K562 (cell line): Measurements from ENCODE around the gene MVB12B.

Source experiments
- BCL6 ChIP-seq: fragments of 250-450 bp; sonication (Bioruptor Pico); IDR thresholded peaks from 2 replicates; pipeline ENCODE4 v1.4.0; 2020
- BRCA1 ChIP-seq, 2 experiments: fragments of 450-650 bp in 1 of 2; sonication (generic) in 1 of 2; formaldehyde crosslinking in 1 of 2; IDR thresholded peaks; 2 replicates each; pipeline versions ENCODE4 v1.5.0 to v1.6.1; 2017 to 2020; ENCODE audit warnings: mild to moderate bottlenecking in 1 of 2, missing genetic modification reagents in 1 of 2
- CAMTA2 ChIP-seq: fragments of 250-450 bp; sonication (Bioruptor Pico); conservative IDR thresholded peaks from 2 replicates; pipeline ENCODE4 v1.5.1; 2022
- E2F5 ChIP-seq: sonication (generic); formaldehyde crosslinking; IDR thresholded peaks from 2 replicates; pipeline ENCODE4 v1.8.0; 2022; ENCODE audit warnings: mild to moderate bottlenecking, missing genetic modification reagents
- FOXJ3 ChIP-seq: sonication (generic); formaldehyde crosslinking; IDR thresholded peaks from 2 replicates; pipeline ENCODE4 v1.4.0; 2020; ENCODE audit warnings: mild to moderate bottlenecking, missing genetic modification reagents
- NFE2L1 ChIP-seq: fragments of 450-650 bp; IDR thresholded peaks from 2 replicates; pipeline ENCODE4 v1.6.1; 2016; ENCODE audit warnings: missing genetic modification characterization, low read depth, mild to moderate bottlenecking, missing compliant biosample characterization, moderate library complexity, borderline replicate concordance
- RAD21 ChIP-seq, 2 experiments: fragments of 250-450 bp in 1 of 2; fragments of 450-650 bp in 1 of 2; sonication (Bioruptor Pico) in 1 of 2; formaldehyde crosslinking in 1 of 2; IDR thresholded peaks in 1 of 2; conservative IDR thresholded peaks in 1 of 2; 2 replicates each; pipeline versions ENCODE4 v1.4.0 to v1.8.0; 2020 to 2022; ENCODE audit warnings: mild to moderate bottlenecking in 2 of 2, moderate library complexity in 1 of 2
- STAT5A ChIP-seq: IDR thresholded peaks from 2 replicates; pipeline ENCODE4 v1.6.1; 2012; ENCODE audit warnings: low read length, inconsistent platforms, borderline replicate concordance
- TAF1 ChIP-seq: IDR thresholded peaks from 2 replicates; pipeline ENCODE4 v1.6.1; 2011; ENCODE audit warnings: mild to moderate bottlenecking, low read length, moderate library complexity; ENCODE audit not compliant: insufficient read depth, control insufficient read depth, severe bottlenecking; ENCODE audit errors: extremely low read depth
- USF2 ChIP-seq: sonication (generic); formaldehyde crosslinking; IDR thresholded peaks from 2 replicates; pipeline ENCODE4 v1.5.0; 2020; ENCODE audit warnings: missing genetic modification reagents
- VEZF1 ChIP-seq: fragments of 200-800 bp; sonication (Bioruptor generic); IDR thresholded peaks from 2 replicates; pipeline ENCODE4 v1.6.1; 2017; ENCODE audit warnings: missing genetic modification characterization, missing compliant biosample characterization
- YY1 ChIP-seq, 3 experiments: IDR thresholded peaks; 2 replicates each; pipeline ENCODE4 v1.6.1; 2011; ENCODE audit warnings: low read length in 2 of 3, mild to moderate bottlenecking in 2 of 3, moderate library complexity in 2 of 3, borderline replicate concordance in 1 of 3, control low read depth in 1 of 3, low read depth in 1 of 3; ENCODE audit not compliant: insufficient read depth in 3 of 3, insufficient replicate concordance in 2 of 3, control insufficient read depth in 1 of 3, insufficient read length in 1 of 3; ENCODE audit errors: extremely low read depth in 1 of 3
- ZNF592 ChIP-seq: fragments of 450-650 bp; IDR thresholded peaks from 2 replicates; pipeline ENCODE4 v1.6.1; 2017; ENCODE audit warnings: antibody characterized with exemption, mild to moderate bottlenecking
- ZNF75A ChIP-seq: fragments of 450-650 bp; formaldehyde crosslinking; IDR thresholded peaks from 2 replicates; pipeline ENCODE4 v1.4.0; 2020; ENCODE audit warnings: mild to moderate bottlenecking

- no peak for TF ChIP-seq ZNF592
- no peak for TF ChIP-seq NFE2L1
- TF ChIP-seq RAD21 (CRISPR knock-in tag; conservative IDR thresholded peaks at IDR 0.05 in 1 of 2, IDR thresholded peaks at IDR 0.05 in 1 of 2): no peak
- no peak for TF ChIP-seq TAF1
- TF ChIP-seq USF2 (CRISPR knock-in tag): no peak
- TF ChIP-seq FOXJ3 (CRISPR knock-in tag): no peak
- no peak for TF ChIP-seq BCL6 (CRISPR knock-in tag)
- no peak for TF ChIP-seq ZNF75A
- TF ChIP-seq YY1 (IDR thresholded peaks at IDR 0.05; ENCODE audit: borderline replicate concordance in 1 of 3, control insufficient read depth in 1 of 3, extremely low read depth in 1 of 3, insufficient read depth in 3 of 3, insufficient read length in 1 of 3, insufficient replicate concordance in 2 of 3, low read depth in 1 of 3, low read length in 2 of 3): no peak
- no peak for TF ChIP-seq CAMTA2 (CRISPR knock-in tag)
- TF ChIP-seq VEZF1: no peak
- no peak for TF ChIP-seq BRCA1 (IDR thresholded peaks at IDR 0.05)
- no peak for TF ChIP-seq BRCA1 (CRISPR knock-in tag; IDR thresholded peaks at IDR 0.05)
- TF ChIP-seq STAT5A: no peak
- no peak for TF ChIP-seq E2F5 (CRISPR knock-in tag)
Observed at GRCh38 chr9:126488881-126489404, 162.3 kb downstream of the MVB12B start.
